ENCODE results near the gene FKBP5. TPM values are rescaled to one million over a fixed set of nuclear protein-coding genes. Genes with fewer than 3 reads are reported as not detected.

The FKBP5 gene
- total and polyA plus RNA-seq, 2 donors from 2014 or later, result 45.6 to 267 TPM

DNA sequence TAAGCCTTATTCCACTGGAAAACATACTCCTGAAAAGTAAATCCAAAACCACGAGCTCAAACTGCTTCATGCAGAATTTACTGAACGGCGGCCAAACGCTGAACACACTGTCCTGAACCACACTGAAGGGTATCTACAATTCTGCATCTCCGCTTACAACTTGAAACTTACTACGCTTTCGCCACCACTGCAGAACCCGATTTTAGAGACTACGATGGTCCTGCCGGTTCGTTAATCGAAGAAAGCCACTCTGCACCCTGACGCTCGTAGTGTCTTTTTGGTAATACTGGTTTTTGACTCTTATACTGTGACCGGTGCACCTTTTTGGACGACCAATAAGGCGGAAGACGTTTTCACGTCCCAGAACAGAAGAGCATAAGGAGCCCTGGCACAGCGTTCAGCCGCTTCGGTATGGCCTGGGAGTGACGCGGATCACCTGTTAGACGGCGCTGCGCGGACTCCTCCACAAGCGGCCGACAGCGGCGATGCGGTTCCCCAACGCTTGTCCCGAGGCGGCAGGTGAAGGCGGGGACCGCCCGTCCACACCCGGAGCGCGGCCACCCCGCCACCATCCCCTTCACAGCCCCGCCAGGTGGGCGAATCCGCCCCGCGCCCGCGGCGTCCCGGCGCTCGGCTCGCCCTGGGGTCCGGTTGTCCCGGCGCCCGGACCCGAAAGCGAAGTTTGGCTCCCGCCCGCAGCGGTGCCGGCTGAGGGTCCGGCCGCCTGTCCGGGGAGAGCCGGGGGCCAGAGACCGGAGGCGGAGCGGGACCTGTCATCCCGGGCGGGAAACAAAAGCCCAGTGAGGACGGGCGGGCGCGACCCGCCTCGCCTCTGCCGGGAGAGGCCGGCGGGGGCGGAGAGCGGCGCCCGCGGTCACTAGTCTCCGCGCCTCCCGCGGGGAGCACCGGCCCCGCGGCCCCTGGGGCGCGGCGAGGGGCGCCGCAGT is 784 bp downstream of the FKBP5 start:
- FAIRE-seq, result no peak

DNA sequence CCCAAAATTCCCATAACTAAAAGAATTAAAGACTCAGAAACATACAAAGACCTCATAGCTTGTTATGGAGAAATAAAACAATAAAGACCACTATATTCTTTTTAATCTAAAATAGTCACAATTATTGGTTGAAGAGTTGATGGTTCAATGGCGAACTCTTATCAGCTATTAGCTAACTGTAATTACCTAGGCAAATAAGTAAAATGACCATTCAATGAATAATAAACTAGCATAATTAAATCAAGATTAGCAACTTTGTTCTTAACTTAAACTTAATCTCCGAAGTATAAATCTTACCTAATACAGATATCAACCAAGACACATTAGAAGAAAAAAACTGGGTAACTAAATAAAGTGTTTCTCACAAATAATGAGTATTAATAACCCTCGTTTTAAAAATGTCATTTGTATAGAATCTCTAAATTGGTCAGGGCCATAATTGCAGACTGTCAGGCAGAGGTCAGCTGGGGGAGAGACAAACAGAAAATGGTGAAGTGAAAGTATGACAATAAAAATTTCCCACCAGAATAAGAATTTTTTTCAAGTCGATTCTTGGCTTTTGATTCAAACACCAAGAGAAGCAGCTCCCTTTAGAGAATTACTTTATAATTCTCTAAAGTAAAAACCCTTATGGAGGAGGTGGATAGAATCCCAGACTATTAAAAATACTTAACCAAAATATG is 1.7 kb downstream of the FKBP5 start:
- no peak for FAIRE-seq
- Histone ChIP-seq H3K4me3 (ENCODE audit: low read length in 3 of 3) (peak overlapping the region; percentile 90 to 100 (median 93)), H3K9me3 (ENCODE audit: control insufficient read depth in 2 of 3, insufficient read depth in 1 of 3, low read length in 3 of 3) (no peaks in the 10 kb centered on the region), H3K4me1 (ENCODE audit: control insufficient read depth in 2 of 3, insufficient read depth in 2 of 3, low read depth in 1 of 3, low read length in 3 of 3) (peaks cover 0 to 9% (median 0%) of the 10 kb centered on the region in 3 donors), H3K27me3 (ENCODE audit: control insufficient read depth, insufficient read depth, low read length) (no peaks in the 10 kb centered on the region), H3K9ac (ENCODE audit: low read length in 3 of 3) (peak overlapping the region in 2 of 3 donors; percentile 83 to 87), H3K36me3 (ENCODE audit: control insufficient read depth in 2 of 3, insufficient read depth in 3 of 3, low read length in 3 of 3) (no peaks in the 10 kb centered on the region), H3K27ac (ENCODE audit: low read depth in 2 of 2, low read length in 2 of 2) (peak overlapping the region in 1 of 2 donors; percentile 39)
- TF ChIP-seq, protein P1, sequence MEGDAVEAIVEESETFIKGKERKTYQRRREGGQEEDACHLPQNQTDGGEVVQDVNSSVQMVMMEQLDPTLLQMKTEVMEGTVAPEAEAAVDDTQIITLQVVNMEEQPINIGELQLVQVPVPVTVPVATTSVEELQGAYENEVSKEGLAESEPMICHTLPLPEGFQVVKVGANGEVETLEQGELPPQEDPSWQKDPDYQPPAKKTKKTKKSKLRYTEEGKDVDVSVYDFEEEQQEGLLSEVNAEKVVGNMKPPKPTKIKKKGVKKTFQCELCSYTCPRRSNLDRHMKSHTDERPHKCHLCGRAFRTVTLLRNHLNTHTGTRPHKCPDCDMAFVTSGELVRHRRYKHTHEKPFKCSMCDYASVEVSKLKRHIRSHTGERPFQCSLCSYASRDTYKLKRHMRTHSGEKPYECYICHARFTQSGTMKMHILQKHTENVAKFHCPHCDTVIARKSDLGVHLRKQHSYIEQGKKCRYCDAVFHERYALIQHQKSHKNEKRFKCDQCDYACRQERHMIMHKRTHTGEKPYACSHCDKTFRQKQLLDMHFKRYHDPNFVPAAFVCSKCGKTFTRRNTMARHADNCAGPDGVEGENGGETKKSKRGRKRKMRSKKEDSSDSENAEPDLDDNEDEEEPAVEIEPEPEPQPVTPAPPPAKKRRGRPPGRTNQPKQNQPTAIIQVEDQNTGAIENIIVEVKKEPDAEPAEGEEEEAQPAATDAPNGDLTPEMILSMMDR (IDR thresholded peaks at IDR 0.05; ENCODE audit: borderline replicate concordance, extremely low read depth, insufficient read depth), result no peak
- DNase-seq, result no peak
- intact Hi-C loops (cut with DNase I), result loop anchor here (5.0 kb wide), 1 partner anchor 40 kb away; no protein-coding TSS in a partner anchor

More for the DNA sequence above, 784 bp downstream of the FKBP5 start:
- Histone ChIP-seq H3K36me3 (ENCODE audit: control insufficient read depth in 2 of 3, insufficient read depth in 3 of 3, low read length in 3 of 3) (no peaks in the 10 kb centered on the region), H3K4me1 (ENCODE audit: control insufficient read depth in 2 of 3, insufficient read depth in 2 of 3, low read depth in 1 of 3, low read length in 3 of 3) (peaks cover 0 to 9% (median 0%) of the 10 kb centered on the region in 3 donors), H3K27me3 (ENCODE audit: control insufficient read depth, insufficient read depth, low read length) (no peaks in the 10 kb centered on the region), H3K4me3 (ENCODE audit: low read length in 3 of 3) (peak overlapping the region; percentile 90 to 100 (median 93)), H3K9me3 (ENCODE audit: control insufficient read depth in 2 of 3, insufficient read depth in 1 of 3, low read length in 3 of 3) (no peaks in the 10 kb centered on the region), H3K27ac (ENCODE audit: low read depth in 2 of 2, low read length in 2 of 2) (peak overlapping the region; percentile 39 to 83), H3K9ac (ENCODE audit: low read length in 3 of 3) (peak overlapping the region; percentile 83 to 94 (median 87))
- peak; percentile 56 to 87 (median 72) for DNase-seq
- TF ChIP-seq, protein P1 (IDR thresholded peaks at IDR 0.05; ENCODE audit: borderline replicate concordance, extremely low read depth, insufficient read depth), result no peak
- intact Hi-C loops (cut with DNase I), result loop anchor here (5.0 kb wide), 1 partner anchor 39 kb away; no protein-coding TSS in a partner anchor

DNA sequence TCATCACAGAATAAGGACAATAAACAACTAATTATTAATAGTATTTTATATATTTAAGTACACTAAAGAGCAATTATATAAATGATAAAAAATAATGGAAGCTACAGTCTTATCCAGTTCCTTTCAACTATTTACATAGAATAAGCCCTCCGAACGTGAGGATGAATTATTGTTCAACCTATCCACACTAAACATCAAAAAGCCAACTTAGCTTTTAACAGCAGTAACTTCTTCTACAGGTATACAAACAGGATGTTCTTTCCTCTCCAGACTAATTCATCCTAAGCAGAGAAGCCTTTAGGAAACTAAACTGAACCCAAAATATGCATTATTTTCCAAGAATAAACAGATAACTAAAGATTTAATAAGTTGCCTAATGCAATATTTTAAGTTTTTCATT is 2.3 kb downstream of the FKBP5 start:
- Histone ChIP-seq H3K4me1 (ENCODE audit: control insufficient read depth in 2 of 3, insufficient read depth in 2 of 3, low read depth in 1 of 3, low read length in 3 of 3) (peaks cover 0 to 7% (median under 1%) of the 10 kb centered on the region in 3 donors), H3K27ac (ENCODE audit: low read depth in 2 of 2, low read length in 2 of 2) (no peak overlapping the region), H3K36me3 (ENCODE audit: control insufficient read depth in 2 of 3, insufficient read depth in 3 of 3, low read length in 3 of 3) (no peaks in the 10 kb centered on the region), H3K4me3 (ENCODE audit: low read length in 3 of 3) (peak overlapping the region in 2 of 3 donors; percentile 90 to 100), H3K9ac (ENCODE audit: low read length in 3 of 3) (no peak overlapping the region), H3K9me3 (ENCODE audit: control insufficient read depth in 2 of 3, insufficient read depth in 1 of 3, low read length in 3 of 3) (no peaks in the 10 kb centered on the region), H3K27me3 (ENCODE audit: control insufficient read depth, insufficient read depth, low read length) (no peaks in the 10 kb centered on the region)
- DNase-seq, result no peak
- no peak for FAIRE-seq
- TF ChIP-seq, protein P1 (IDR thresholded peaks at IDR 0.05; ENCODE audit: borderline replicate concordance, extremely low read depth, insufficient read depth), result no peak
- intact Hi-C loops (cut with DNase I), result loop anchor here (5.0 kb wide), 1 partner anchor 41 kb away; no protein-coding TSS in a partner anchor

Measured in kidney (tissue), 14 donors.